Measurements from ENCODE around the gene CYP11A1.

GRCh38 chr15:74381481-74381880 lies 14.0 kb upstream of the CYP11A1 start:
- no peak for TF ChIP-seq CTCF (IDR thresholded peaks at IDR 0.05 in 4 of 5, conservative IDR thresholded peaks at IDR 0.05 in 1 of 5)
- no peak for TF ChIP-seq POLR2A (IDR thresholded peaks at IDR 0.05)

Data from gastrocnemius medialis (tissue), 4 donors.